ENCODE data around the gene TTC23L.
A peak's percentile ranks its signal among the peaks of the same experiment; 100 is the strongest.
"Not testable (repeated sequence)": the region's sequence is repeated elsewhere in the genome, so short reads cannot be mapped to it uniquely, and the experiment has no call there.

Gene TTC23L

GRCh38 chr5:34919077-34919476 is 80.1 kb downstream of the TTC23L start:
- in situ Hi-C loops (cut with HindIII; ENCODE audit: low pct_unique_long_range_greater_than_20kb, low sequenced_read_pairs) = no loop called here

GRCh38 chr5:34923256-34923655 is 84.3 kb downstream of the TTC23L start:
- in situ Hi-C loops (cut with HindIII; ENCODE audit: low pct_unique_long_range_greater_than_20kb, low sequenced_read_pairs); DNase-seq (ENCODE audit: low read depth in 1 of 2, low spot score in 1 of 2): not testable (repeated sequence)

More at GRCh38 chr5:34919077-34919476, 80.1 kb downstream of the TTC23L start:
- no peak for DNase-seq (ENCODE audit: low read depth in 1 of 2, low spot score in 1 of 2)
- TF ChIP-seq JUND (IDR thresholded peaks at IDR 0.05; ENCODE audit: low read depth) = no peak

DNA sequence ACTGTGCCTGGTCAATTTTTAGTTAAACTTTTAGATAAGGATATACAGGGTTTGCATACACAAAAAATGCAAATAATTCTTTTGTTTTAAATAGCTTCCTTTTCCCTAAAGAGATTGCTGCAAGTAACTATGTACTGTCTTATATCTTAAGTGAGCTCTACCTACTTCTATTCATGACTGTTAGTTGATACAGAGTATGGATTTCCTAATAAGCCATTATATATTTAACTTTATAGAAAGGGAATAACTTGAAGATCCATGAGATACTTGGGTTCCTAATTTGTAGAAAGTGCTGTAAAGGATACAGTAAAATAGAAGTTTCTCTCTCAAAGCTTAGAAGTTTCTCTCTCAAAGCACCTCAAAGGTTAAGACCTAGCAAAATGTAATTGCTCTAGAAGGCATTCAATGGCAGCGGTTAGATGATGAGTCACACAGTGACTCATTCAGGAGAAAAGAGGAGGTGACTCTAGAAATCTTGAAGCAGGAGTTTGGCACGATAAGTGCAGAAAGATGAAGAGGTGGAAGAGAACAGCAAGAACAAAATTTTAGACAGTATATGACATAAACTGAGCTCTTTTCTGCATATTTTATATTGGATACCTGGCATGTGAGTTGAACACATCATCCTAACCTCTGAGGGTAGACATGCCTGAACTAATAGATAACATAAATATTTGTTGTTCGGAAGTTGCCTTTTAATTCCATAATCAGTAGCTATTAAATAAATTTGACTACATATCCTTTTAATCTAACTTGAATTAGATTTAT is 84.9 kb downstream of the TTC23L start:
- peak in 1 of 2 experiments; percentile 51 for DNase-seq (ENCODE audit: low read depth in 1 of 2, low spot score in 1 of 2)
- in situ Hi-C loops (cut with HindIII; ENCODE audit: low pct_unique_long_range_greater_than_20kb, low sequenced_read_pairs) = no loop called here
- 0 out of 2 replicates have a peak, but pooled peaks have one; percentile 19 for TF ChIP-seq JUND (IDR thresholded peaks at IDR 0.05; ENCODE audit: low read depth)

GRCh38 chr5:34924462-34924765 is 85.5 kb downstream of the TTC23L start:
- TF ChIP-seq JUND (IDR thresholded peaks at IDR 0.05; ENCODE audit: low read depth) = no peak
- no peak for DNase-seq (ENCODE audit: low read depth in 1 of 2, low spot score in 1 of 2)
- in situ Hi-C loops (cut with HindIII; ENCODE audit: low pct_unique_long_range_greater_than_20kb, low sequenced_read_pairs) = no loop called here

GRCh38 chr5:34926318-34926888 is 87.4 kb downstream of the TTC23L start:
- no peak for TF ChIP-seq JUND (IDR thresholded peaks at IDR 0.05; ENCODE audit: low read depth)
- DNase-seq (ENCODE audit: low read depth in 1 of 2, low spot score in 1 of 2) = no peak
- in situ Hi-C loops (cut with HindIII; ENCODE audit: low pct_unique_long_range_greater_than_20kb, low sequenced_read_pairs) = no loop called here

GRCh38 chr5:34927785-34928184 is 88.8 kb downstream of the TTC23L start:
- no peak for DNase-seq (ENCODE audit: low read depth in 1 of 2, low spot score in 1 of 2)
- in situ Hi-C loops (cut with HindIII; ENCODE audit: low pct_unique_long_range_greater_than_20kb, low sequenced_read_pairs) = no loop called here
- TF ChIP-seq JUND (IDR thresholded peaks at IDR 0.05; ENCODE audit: low read depth) = no peak

- TF ChIP-seq JUND (IDR thresholded peaks at IDR 0.05; ENCODE audit: low read depth) = no peak
- DNase-seq (ENCODE audit: low read depth in 1 of 2, low spot score in 1 of 2) = no peak
- in situ Hi-C loops (cut with HindIII; ENCODE audit: low pct_unique_long_range_greater_than_20kb, low sequenced_read_pairs) = no loop called here
Observed at GRCh38 chr5:34928267-34928666, 89.3 kb downstream of the TTC23L start.

- in situ Hi-C loops (cut with HindIII; ENCODE audit: low pct_unique_long_range_greater_than_20kb, low sequenced_read_pairs) = no loop called here
- peak; percentile 91 to 98 for DNase-seq (ENCODE audit: low read depth in 1 of 2, low spot score in 1 of 2)
- TF ChIP-seq JUND (IDR thresholded peaks at IDR 0.05; ENCODE audit: low read depth) = no peak
Observed at GRCh38 chr5:34929134-34929719, 90.3 kb downstream of the TTC23L start, which contains the start of gene DNAJC21. DNAJC21 (plus strand) TSS chr5:34929559; CDS start chr5:34929820, 261 bp downstream.

GRCh38 chr5:34929720-34930461 is 90.9 kb downstream of the TTC23L start:
- TF ChIP-seq JUND (IDR thresholded peaks at IDR 0.05; ENCODE audit: low read depth) = no peak
- in situ Hi-C loops (cut with HindIII; ENCODE audit: low pct_unique_long_range_greater_than_20kb, low sequenced_read_pairs) = no loop called here
- DNase-seq (ENCODE audit: low read depth in 1 of 2, low spot score in 1 of 2) = peak; percentile 76 to 95

- TF ChIP-seq JUND (IDR thresholded peaks at IDR 0.05; ENCODE audit: low read depth) = no peak
- in situ Hi-C loops (cut with HindIII; ENCODE audit: low pct_unique_long_range_greater_than_20kb, low sequenced_read_pairs) = no loop called here
- no peak for DNase-seq (ENCODE audit: low read depth in 1 of 2, low spot score in 1 of 2)
Observed at GRCh38 chr5:34930462-34930844, 91.5 kb downstream of the TTC23L start.

- no peak for TF ChIP-seq JUND (IDR thresholded peaks at IDR 0.05; ENCODE audit: low read depth)
- in situ Hi-C loops (cut with HindIII; ENCODE audit: low pct_unique_long_range_greater_than_20kb, low sequenced_read_pairs) = no loop called here
- no peak for DNase-seq (ENCODE audit: low read depth in 1 of 2, low spot score in 1 of 2)
Observed at GRCh38 chr5:34930870-34931269, 91.9 kb downstream of the TTC23L start.

GRCh38 chr5:34932947-34933346 is 94.0 kb downstream of the TTC23L start:
- no peak for DNase-seq (ENCODE audit: low read depth in 1 of 2, low spot score in 1 of 2)
- in situ Hi-C loops (cut with HindIII; ENCODE audit: low pct_unique_long_range_greater_than_20kb, low sequenced_read_pairs) = no loop called here
- no peak for TF ChIP-seq JUND (IDR thresholded peaks at IDR 0.05; ENCODE audit: low read depth)

GRCh38 chr5:34941936-34942335 is 103.0 kb downstream of the TTC23L start:
- in situ Hi-C loops (cut with HindIII; ENCODE audit: low pct_unique_long_range_greater_than_20kb, low sequenced_read_pairs) = no loop called here
- no peak for DNase-seq (ENCODE audit: low read depth in 1 of 2, low spot score in 1 of 2)
- TF ChIP-seq JUND (IDR thresholded peaks at IDR 0.05; ENCODE audit: low read depth) = no peak
